CD4-positive, alpha-beta T cell treated with Interleukin-2 at 100 ng/mL for 4 hours (primary cell): ENCODE results near the gene GOLIM4.

Experiments used
- DNase-seq: peaks from one replicate; pipeline ENCODE4 v3.0.0-alpha.2; 2020; ENCODE audit warnings: low spot score

GOLIM4 gene

GRCh38 chr3:167996514-167996913, 99.2 kb downstream of the GOLIM4 start:
- no peak for DNase-seq

- no peak for DNase-seq
Measured at GRCh38 chr3:167992381-167992780, 103.3 kb downstream of the GOLIM4 start.

- no peak for DNase-seq
Measured at GRCh38 chr3:167991213-167991612, 104.5 kb downstream of the GOLIM4 start.

GRCh38 chr3:167989999-167990398, 105.7 kb downstream of the GOLIM4 start:
- DNase-seq = no peak

- no peak for DNase-seq
Measured at GRCh38 chr3:167989066-167989465, 106.7 kb downstream of the GOLIM4 start.

- no peak for DNase-seq
Measured at GRCh38 chr3:167983583-167983982, 112.1 kb downstream of the GOLIM4 start.

GRCh38 chr3:167978486-167978885, 117.2 kb downstream of the GOLIM4 start:
- no peak for DNase-seq

- DNase-seq = no peak
Measured at GRCh38 chr3:167978071-167978470, 117.7 kb downstream of the GOLIM4 start.

- DNase-seq = no peak
Measured at GRCh38 chr3:167976516-167977361, 119.0 kb downstream of the GOLIM4 start.

GRCh38 chr3:167973901-167974300, 121.8 kb downstream of the GOLIM4 start:
- DNase-seq = no peak

- no peak for DNase-seq
Measured at GRCh38 chr3:167973046-167973445, 122.7 kb downstream of the GOLIM4 start.

- no peak for DNase-seq
Measured at GRCh38 chr3:167972502-167972901, 123.2 kb downstream of the GOLIM4 start.

- no peak for DNase-seq
Measured at GRCh38 chr3:167969548-167969947, 126.2 kb downstream of the GOLIM4 start.

GRCh38 chr3:167967257-167968036, 128.3 kb downstream of the GOLIM4 start:
- DNase-seq = no peak
